Astrocyte (in vitro differentiated cells and primary cell): Measurements from ENCODE around the gene TK2.

Experiments
- CTCF ChIP-seq: IDR thresholded peaks from 2 replicates; pipeline ENCODE4 v1.5.1; 2011; ENCODE audit warnings: low read depth, mild to moderate bottlenecking, inconsistent platforms, low read length, moderate library complexity; ENCODE audit not compliant: insufficient read depth
- EZH2 ChIP-seq: IDR thresholded peaks from 2 replicates; pipeline ENCODE4 v1.6.1; 2012; ENCODE audit warnings: mild to moderate bottlenecking, low read length, inconsistent platforms; ENCODE audit not compliant: insufficient read depth

GRCh38 chr16:66516808-66517585, 32.9 kb downstream of the TK2 start:
- TF ChIP-seq CTCF, result no peak
- TF ChIP-seq EZH2, result no peak
